Neuronal stem cell (in vitro differentiated cells): ENCODE data around the gene FILIP1L.

Experiments used
- DNase-seq: peaks from one replicate; pipeline ENCODE4 v3.0.0-alpha.2; 2013; ENCODE audit warnings: low spot score
- H2AFZ ChIP-seq: one replicate; pipeline ENCODE4 v1.6.1; 2013; ENCODE audit warnings: mild to moderate bottlenecking, low read length, inconsistent platforms
- H2AK5ac ChIP-seq: 2 replicates; pipeline ENCODE4 v1.6.1; 2013; ENCODE audit warnings: low read depth, mild to moderate bottlenecking, inconsistent platforms, low read length, moderate library complexity, mixed read lengths
- H2BK120ac ChIP-seq: 2 replicates; pipeline ENCODE4 v1.6.1; 2013; ENCODE audit warnings: low read depth, mild to moderate bottlenecking, inconsistent platforms, low read length, moderate library complexity, mixed read lengths
- H2BK12ac ChIP-seq: one replicate; pipeline ENCODE4 v1.6.1; 2013; ENCODE audit warnings: low read length, inconsistent platforms
- H2BK15ac ChIP-seq: 2 replicates; pipeline ENCODE4 v1.6.1; 2013; ENCODE audit warnings: mild to moderate bottlenecking, low read length, inconsistent platforms, mixed read lengths
- H2BK5ac ChIP-seq: one replicate; pipeline ENCODE4 v1.6.1; 2013; ENCODE audit warnings: inconsistent platforms, mild to moderate bottlenecking, low read length, moderate library complexity
- H3K14ac ChIP-seq: one replicate; pipeline ENCODE4 v1.6.1; 2013; ENCODE audit warnings: low read length, inconsistent platforms
- H3K18ac ChIP-seq: 2 replicates; pipeline ENCODE4 v1.6.1; 2013; ENCODE audit warnings: low read length, inconsistent platforms
- H3K23ac ChIP-seq: 2 replicates; pipeline ENCODE4 v1.6.1; 2013; ENCODE audit warnings: low read depth, mild to moderate bottlenecking, mixed read lengths, low read length, inconsistent platforms; ENCODE audit not compliant: poor library complexity
- H3K27ac ChIP-seq: replicated peaks from 3 replicates; pipeline ENCODE4 v1.5.1; 2013; ENCODE audit warnings: low read length, inconsistent platforms
- H3K27me3 ChIP-seq, 3 experiments: 2 replicates each; pipeline ENCODE4 v1.6.1; 2013; ENCODE audit warnings: low read length in 3 of 3, mild to moderate bottlenecking in 2 of 3, inconsistent platforms in 1 of 3, low read depth in 1 of 3, mixed read lengths in 1 of 3, moderate library complexity in 1 of 3; ENCODE audit not compliant: control insufficient read depth in 3 of 3, insufficient read depth in 3 of 3
- H3K36me3 ChIP-seq, 2 donors: replicated peaks in 1 of 2; 2 replicates each; pipeline ENCODE4 v1.6.1; 2013; ENCODE audit warnings: low read length in 2 of 2; ENCODE audit not compliant: control insufficient read depth in 2 of 2, insufficient read depth in 2 of 2
- H3K4ac ChIP-seq: 2 replicates; pipeline ENCODE4 v1.6.1; 2013; ENCODE audit warnings: inconsistent platforms, mild to moderate bottlenecking, low read length, moderate library complexity
- H3K4me1 ChIP-seq, 2 donors: 1 replicate in 1 of 2; 2 replicates in 1 of 2; pipeline ENCODE4 v1.6.1; 2013; ENCODE audit warnings: low read length in 2 of 2, low read depth in 1 of 2; ENCODE audit not compliant: control insufficient read depth in 2 of 2, insufficient read depth in 1 of 2
- H3K4me2 ChIP-seq: one replicate; pipeline ENCODE4 v1.6.1; 2013; ENCODE audit warnings: mild to moderate bottlenecking, low read length, inconsistent platforms; ENCODE audit not compliant: insufficient read depth, poor library complexity, severe bottlenecking
- H3K4me3 ChIP-seq, 2 donors: 2 replicates each; pipeline ENCODE4 v1.5.1; 2013; ENCODE audit warnings: low read length in 2 of 2, mild to moderate bottlenecking in 2 of 2, inconsistent platforms in 1 of 2, moderate library complexity in 1 of 2
- H3K79me1 ChIP-seq: one replicate; pipeline ENCODE4 v1.6.1; 2013; ENCODE audit warnings: low read depth, mild to moderate bottlenecking, inconsistent platforms, low read length, moderate library complexity
- H3K9ac ChIP-seq: one replicate; pipeline ENCODE4 v1.6.1; 2013; ENCODE audit warnings: mild to moderate bottlenecking, low read depth, low read length, inconsistent platforms; ENCODE audit not compliant: poor library complexity
- H3K9me3 ChIP-seq, 2 donors: replicated peaks in 1 of 2; 2 replicates each; pipeline versions ENCODE3 to v1.6.1; 2013; ENCODE audit warnings: low read length in 2 of 2, mild to moderate bottlenecking in 2 of 2, inconsistent platforms in 1 of 2, low read depth in 1 of 2, mixed read lengths in 1 of 2, moderate library complexity in 1 of 2; ENCODE audit not compliant: control insufficient read depth in 2 of 2, insufficient read depth in 1 of 2
- H4K8ac ChIP-seq: one replicate; pipeline ENCODE4 v1.6.1; 2013; ENCODE audit warnings: low read depth, mild to moderate bottlenecking, inconsistent platforms, low read length, moderate library complexity
- H4K91ac ChIP-seq: one replicate; pipeline ENCODE4 v1.6.1; 2013; ENCODE audit warnings: low read length, low read depth, mild to moderate bottlenecking, inconsistent platforms; ENCODE audit not compliant: poor library complexity
- WGBS, 2 donors: extraction: QIAGEN DNeasy Blood & Tissue Kit; methylation state at CpG; one replicate each; pipeline ENCODE4 v1.1.7; 2013; ENCODE audit warnings: missing lambda C conversion rate in 2 of 2, mixed read lengths in 1 of 2; ENCODE audit not compliant: insufficient read length in 2 of 2, insufficient replicate concordance in 1 of 2; ENCODE audit errors: extremely low coverage in 2 of 2; 5-methylcytosine and 5-hydroxymethylcytosine counted together

The FILIP1L gene

DNA sequence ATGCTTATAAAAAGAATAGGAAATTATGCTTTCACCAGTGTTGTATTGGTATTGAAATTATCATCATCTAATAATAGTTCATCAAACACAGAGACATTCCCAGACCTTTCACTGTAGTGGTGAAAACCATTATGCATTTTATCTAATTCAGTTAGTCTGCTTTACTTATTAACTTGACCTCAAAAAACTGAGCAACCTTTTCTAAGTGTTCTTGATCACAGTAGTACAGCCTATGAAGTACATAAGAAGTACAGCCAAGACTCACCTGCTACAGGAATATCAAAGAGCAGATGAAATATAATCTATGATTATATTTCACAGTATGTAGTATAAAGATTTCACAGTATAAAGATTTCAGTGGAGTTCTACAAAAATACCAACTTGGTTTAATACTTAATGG is 75.2 kb downstream of the FILIP1L start:
- H3K36me3 ChIP-seq: no peaks in the 10 kb centered on the region
- no peaks in the 10 kb centered on the region for H3K27me3 ChIP-seq
- no peak overlapping the region for H4K91ac ChIP-seq
- H3K4me2 ChIP-seq: no peak overlapping the region
- H3K27ac ChIP-seq: no peak overlapping the region
- H3K4me1 ChIP-seq: peaks cover 4 to 8% of the 10 kb centered on the region in 2 donors
- H2AK5ac ChIP-seq: no peak overlapping the region
- no peak overlapping the region for H2AFZ ChIP-seq
- no peak overlapping the region for H3K23ac ChIP-seq
- H2BK12ac ChIP-seq: no peak overlapping the region
- no peak overlapping the region for H2BK120ac ChIP-seq
- no peak overlapping the region for H3K9ac ChIP-seq
- no peak overlapping the region for H2BK5ac ChIP-seq
- H2BK15ac ChIP-seq: no peak overlapping the region
- H3K4me3 ChIP-seq: no peak overlapping the region
- H3K79me1 ChIP-seq: no peaks in the 10 kb centered on the region
- no peak overlapping the region for H3K4ac ChIP-seq
- H3K18ac ChIP-seq: no peak overlapping the region
- DNase-seq: no peak
- no peaks in the 10 kb centered on the region for H3K9me3 ChIP-seq
- H4K8ac ChIP-seq: no peak overlapping the region
- H3K14ac ChIP-seq: no peak overlapping the region

DNA sequence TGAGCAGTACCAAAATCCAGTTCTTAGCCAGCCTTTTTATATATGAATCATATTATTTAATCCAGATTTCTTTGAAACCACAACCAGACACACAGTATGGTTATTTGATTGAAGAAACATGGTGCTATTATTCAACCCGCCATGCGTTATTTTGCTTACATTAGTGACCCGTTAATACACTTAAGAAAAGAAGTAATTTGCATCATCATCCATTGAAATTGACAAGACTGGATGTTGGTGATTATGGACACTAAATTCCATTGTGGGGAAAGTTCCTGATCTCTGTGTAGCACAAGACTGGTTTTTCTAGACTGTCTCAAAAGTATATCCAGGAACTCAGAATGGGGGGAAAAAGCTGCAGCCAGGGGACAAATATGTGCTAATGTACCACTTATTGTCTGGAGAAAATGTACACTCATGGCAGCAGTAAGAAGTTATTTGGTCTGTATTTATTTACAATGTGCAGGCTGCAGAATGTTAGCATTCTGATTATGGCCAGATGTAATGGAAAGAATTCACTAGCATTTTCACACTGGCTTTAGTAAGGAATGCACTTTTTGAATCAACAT is 80.3 kb downstream of the FILIP1L start:
- WGBS, 2 donors: no CpG with 5 or more reads among the region's 3 CpGs
- Histone ChIP-seq H3K79me1 (no peaks in the 10 kb centered on the region), H2BK5ac (no peak overlapping the region), H2AFZ (no peak overlapping the region), H4K91ac (no peak overlapping the region), H3K23ac (no peak overlapping the region), H3K9ac (no peak overlapping the region), H3K27me3 (no peaks in the 10 kb centered on the region), H2AK5ac (no peak overlapping the region), H4K8ac (no peak overlapping the region), H3K4me1 (peaks cover 3 to 7% of the 10 kb centered on the region in 2 donors), H3K27ac (no peak overlapping the region), H3K4me3 (no peak overlapping the region), H3K9me3 (no peaks in the 10 kb centered on the region), H2BK15ac (no peak overlapping the region), H3K4me2 (no peak overlapping the region), H2BK12ac (no peak overlapping the region), H3K36me3 (no peaks in the 10 kb centered on the region), H3K18ac (no peak overlapping the region), H3K14ac (no peak overlapping the region), H2BK120ac (no peak overlapping the region), H3K4ac (no peak overlapping the region)
- no peak for DNase-seq

DNA sequence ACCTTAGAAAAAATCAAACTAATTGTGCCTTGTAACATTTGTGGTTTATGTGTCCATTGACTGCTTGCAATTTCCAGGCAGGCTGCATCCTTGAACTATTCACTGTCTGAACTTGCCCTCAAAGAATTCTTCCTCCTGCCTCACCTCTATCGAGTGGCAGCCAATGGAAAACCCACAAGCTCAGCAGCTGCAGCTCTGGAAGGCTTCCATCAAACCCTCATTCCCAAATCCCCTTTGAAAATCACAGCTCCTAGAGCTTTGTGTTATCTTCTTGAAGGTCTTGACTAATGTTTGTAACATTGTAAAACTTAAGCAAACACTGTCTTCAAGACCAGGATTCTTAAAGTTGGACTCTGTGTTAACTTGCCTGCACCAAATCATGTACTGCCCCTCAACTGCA is 81.1 kb downstream of the FILIP1L start:
- no peak overlapping the region for H3K14ac ChIP-seq
- no peak overlapping the region for H3K23ac ChIP-seq
- H4K91ac ChIP-seq: no peak overlapping the region
- no peaks in the 10 kb centered on the region for H3K27me3 ChIP-seq
- H2BK120ac ChIP-seq: no peak overlapping the region
- H2BK5ac ChIP-seq: no peak overlapping the region
- DNase-seq: no peak
- H3K4ac ChIP-seq: no peak overlapping the region
- no peaks in the 10 kb centered on the region for H3K79me1 ChIP-seq
- no peak overlapping the region for H3K4me3 ChIP-seq
- WGBS, 2 donors: no CpG with 5 or more reads among the region's 1 CpG
- H3K36me3 ChIP-seq: no peaks in the 10 kb centered on the region
- no peak overlapping the region for H2BK12ac ChIP-seq
- H2AFZ ChIP-seq: no peak overlapping the region
- H3K4me2 ChIP-seq: no peak overlapping the region
- peaks cover 3 to 7% of the 10 kb centered on the region in 2 donors for H3K4me1 ChIP-seq
- no peaks in the 10 kb centered on the region for H3K9me3 ChIP-seq
- no peak overlapping the region for H4K8ac ChIP-seq
- H3K9ac ChIP-seq: no peak overlapping the region
- H3K18ac ChIP-seq: no peak overlapping the region
- H2BK15ac ChIP-seq: no peak overlapping the region
- no peak overlapping the region for H2AK5ac ChIP-seq
- H3K27ac ChIP-seq: no peak overlapping the region

DNA sequence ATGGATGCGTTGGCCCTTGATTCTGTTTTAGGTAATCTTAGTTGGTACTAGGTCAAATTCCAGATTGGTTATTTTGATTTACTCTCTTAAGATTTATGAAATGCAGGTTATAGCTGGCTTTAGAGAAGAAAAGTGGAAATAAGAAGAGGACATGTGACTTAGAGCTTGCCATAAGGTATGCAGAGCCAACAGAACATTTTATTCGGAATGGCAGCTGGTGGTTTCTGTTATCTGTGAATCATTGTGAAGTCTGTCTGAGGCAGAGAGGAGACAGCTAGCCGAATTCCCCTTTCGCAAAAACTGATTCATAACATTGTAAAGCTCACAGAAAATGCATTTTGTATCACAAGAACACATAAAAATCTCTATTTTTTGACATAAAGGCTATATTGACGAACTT is 82.1 kb downstream of the FILIP1L start:
- Histone ChIP-seq H3K18ac (no peak overlapping the region), H3K4ac (no peak overlapping the region), H2BK120ac (no peak overlapping the region), H2AFZ (no peak overlapping the region), H3K4me3 (no peak overlapping the region), H3K9me3 (no peaks in the 10 kb centered on the region), H3K4me1 (peaks cover 3 to 7% of the 10 kb centered on the region in 2 donors), H3K9ac (no peak overlapping the region), H3K4me2 (no peak overlapping the region), H3K36me3 (no peaks in the 10 kb centered on the region), H4K8ac (no peak overlapping the region), H2BK5ac (no peak overlapping the region), H3K27ac (no peak overlapping the region), H3K27me3 (no peaks in the 10 kb centered on the region), H3K23ac (no peak overlapping the region), H3K79me1 (no peaks in the 10 kb centered on the region), H2BK12ac (no peak overlapping the region), H3K14ac (no peak overlapping the region), H2AK5ac (no peak overlapping the region), H4K91ac (no peak overlapping the region), H2BK15ac (no peak overlapping the region)
- DNase-seq: no peak
- WGBS, 2 donors: no CpG with 5 or more reads among the region's 5 CpGs
